Sigmoid colon (tissue), 7 donors: Measurements from ENCODE around the gene TOGARAM2. TPM values are rescaled to one million over a fixed set of nuclear protein-coding genes. Genes with fewer than 3 reads are reported as not detected.
"Not testable (repeated sequence)": the region's sequence is repeated elsewhere in the genome, so short reads cannot be mapped to it uniquely, and the experiment has no call there.

Experiments used
- DNase-seq: peaks from one replicate; pipeline ENCODE4 v3.0.0-alpha.2; 2019
- H3K27ac ChIP-seq, 4 donors: fragments of 200-600 bp; sonication (generic); one replicate each; pipeline ENCODE4 v1.5.1; 2016 to 2019; ENCODE audit warnings: mild to moderate bottlenecking in 1 of 4
- H3K27me3 ChIP-seq, 3 donors: fragments of 200-600 bp; sonication (generic); one replicate each; pipeline ENCODE4 v1.5.1; 2019; ENCODE audit warnings: mild to moderate bottlenecking in 1 of 3
- H3K36me3 ChIP-seq, 4 donors: fragments of 200-600 bp; sonication (generic); one replicate each; pipeline ENCODE4 v1.5.1; 2016 to 2019
- H3K4me1 ChIP-seq, 4 donors: fragments of 200-600 bp; sonication (generic); one replicate each; pipeline ENCODE4 v1.5.1; 2017 to 2019
- H3K4me3 ChIP-seq, 4 donors: fragments of 200-600 bp; sonication (generic); one replicate each; pipeline ENCODE4 v1.5.1; 2017 to 2019; ENCODE audit warnings: mild to moderate bottlenecking in 2 of 4, moderate library complexity in 1 of 4
- H3K9me3 ChIP-seq, 4 donors: fragments of 200-600 bp in 3 of 4; sonication (generic) in 3 of 4; one replicate each; pipeline versions ENCODE4 v1.5.1 to v1.6.1; 2013 to 2019
- CTCF ChIP-seq, 4 experiments: fragments of 450-650 bp in 3 of 4; fragments of 200-600 bp in 1 of 4; IDR thresholded peaks; one replicate each; pipeline ENCODE4 v1.5.1; 2016 to 2019; ENCODE audit warnings: antibody characterized with exemption in 4 of 4, mild to moderate bottlenecking in 3 of 4, moderate library complexity in 2 of 4
- EP300 ChIP-seq, 4 donors: sonication (generic); formaldehyde crosslinking; IDR thresholded peaks; one replicate each; pipeline ENCODE4 v1.6.1; 2017; ENCODE audit warnings: antibody characterized with exemption in 4 of 4
- POLR2A ChIP-seq, 2 donors: fragments of 450-650 bp; IDR thresholded peaks; one replicate each; pipeline ENCODE4 v1.6.1; 2016; ENCODE audit warnings: antibody characterized with exemption in 2 of 2, mild to moderate bottlenecking in 2 of 2, moderate library complexity in 2 of 2
- POLR2AphosphoS5 ChIP-seq, 4 donors: sonication (generic); formaldehyde crosslinking; IDR thresholded peaks; one replicate each; pipeline ENCODE4 v1.6.1; 2017; ENCODE audit warnings: antibody characterized with exemption in 4 of 4
- WGBS, 2 donors: extraction: QIAGEN DNeasy Blood & Tissue Kit; methylation state at CpG; one replicate each; pipeline ENCODE4 v1.1.7; 2013; 5-methylcytosine and 5-hydroxymethylcytosine counted together
- intact Hi-C: fragments of 100-400 bp; cut with DNase I; formaldehyde crosslinking; loops from one replicate; pipeline ENCODE4 v1.15.1; 2023
- polyA plus RNA-seq, 3 donors: library from polyadenylated mRNA; stranded (reverse); fragments of 200-250 nt; gene quantifications; one replicate each; pipeline ENCODE4 v1.2.3, GENCODE V29; 2013
- total RNA-seq, 4 donors: library from RNA; depleted of rRNA; stranded (reverse); fragments of >200 nt; gene quantifications; one replicate each; pipeline ENCODE4 v1.1.0, GENCODE V29; 2016
- donor health status: healthy with polysubstance abuse.
- donor health status: Bipolar disorder and iron deficiency.
- donor health status: healthy.

The TOGARAM2 gene
- total and polyA plus RNA-seq, 7 donors, result 0.23 to 3.2 (median 0.82) TPM; not detected in 2

- DNase-seq, result no peak
- Histone ChIP-seq H3K4me3 (no peak overlapping the region), H3K4me1 (no peaks in the 10 kb centered on the region), H3K27me3 (no peaks in the 10 kb centered on the region), H3K27ac (no peak overlapping the region), H3K9me3 (peaks cover 0 to 2% (median 0%) of the 10 kb centered on the region in 4 donors), H3K36me3 (no peaks in the 10 kb centered on the region)
- intact Hi-C loops, result no loop called here
- TF ChIP-seq POLR2AphosphoS5 (IDR thresholded peaks at IDR 0.05) (no peak), EP300 (IDR thresholded peaks at IDR 0.05) (no peak), CTCF (IDR thresholded peaks at IDR 0.05) (no peak), POLR2A (IDR thresholded peaks at IDR 0.05) (no peak)
- 74 to 83% methylated on average over 5 of the region's 5 CpGs for WGBS, 2 donors
Measured at GRCh38 chr2:29082804-29083495, 101.9 kb downstream of the TOGARAM2 start.

- Histone ChIP-seq H3K36me3 (no peaks in the 10 kb centered on the region), H3K27me3 (no peaks in the 10 kb centered on the region), H3K9me3 (no peaks in the 10 kb centered on the region), H3K4me1 (no peaks in the 10 kb centered on the region), H3K4me3 (no peak overlapping the region), H3K27ac (no peak overlapping the region)
- intact Hi-C loops, result no loop called here
- TF ChIP-seq EP300 (IDR thresholded peaks at IDR 0.05) (no peak), CTCF (IDR thresholded peaks at IDR 0.05) (no peak), POLR2A (IDR thresholded peaks at IDR 0.05) (no peak), POLR2AphosphoS5 (IDR thresholded peaks at IDR 0.05) (no peak)
- WGBS, 2 donors, result 91 to 93% methylated on average over 1 of the region's 1 CpG
- DNase-seq, result no peak
Measured at GRCh38 chr2:29084554-29084953, 103.5 kb downstream of the TOGARAM2 start.

GRCh38 chr2:29090311-29090710 lies 109.2 kb downstream of the TOGARAM2 start:
- WGBS, 2 donors, result 81 to 91% methylated on average over 7 of the region's 7 CpGs
- H3K9me3 ChIP-seq, intact Hi-C loops, H3K4me1 ChIP-seq, DNase-seq, H3K27ac ChIP-seq, H3K36me3 ChIP-seq, H3K27me3 ChIP-seq, H3K4me3 ChIP-seq: not testable (repeated sequence)

- Histone ChIP-seq H3K4me3 (no peak overlapping the region), H3K4me1 (no peaks in the 10 kb centered on the region), H3K9me3 (no peaks in the 10 kb centered on the region), H3K27me3 (no peaks in the 10 kb centered on the region), H3K36me3 (no peaks in the 10 kb centered on the region), H3K27ac (no peak overlapping the region)
- WGBS, 2 donors, result 80 to 87% methylated on average over 8 of the region's 8 CpGs
- no peak for DNase-seq
- intact Hi-C loops, result no loop called here
- TF ChIP-seq POLR2A (IDR thresholded peaks at IDR 0.05) (no peak), POLR2AphosphoS5 (IDR thresholded peaks at IDR 0.05) (no peak), CTCF (IDR thresholded peaks at IDR 0.05) (no peak), EP300 (IDR thresholded peaks at IDR 0.05) (no peak)
Measured at GRCh38 chr2:29096969-29097368, 115.9 kb downstream of the TOGARAM2 start.

GRCh38 chr2:29097569-29097968 lies 116.5 kb downstream of the TOGARAM2 start:
- intact Hi-C loops, result no loop called here
- TF ChIP-seq POLR2AphosphoS5 (IDR thresholded peaks at IDR 0.05), result no peak
- no peak for TF ChIP-seq EP300 (IDR thresholded peaks at IDR 0.05)
- no peak for TF ChIP-seq POLR2A (IDR thresholded peaks at IDR 0.05)
- no peak for TF ChIP-seq CTCF (IDR thresholded peaks at IDR 0.05)
- H3K27me3 ChIP-seq, result no peaks in the 10 kb centered on the region
- no peak overlapping the region for H3K4me3 ChIP-seq
- H3K9me3 ChIP-seq, result no peaks in the 10 kb centered on the region
- H3K27ac ChIP-seq, result no peak overlapping the region
- 72 to 78% methylated on average over 6 of the region's 6 CpGs for WGBS, 2 donors
- no peak for DNase-seq
- no peaks in the 10 kb centered on the region for H3K4me1 ChIP-seq
- H3K36me3 ChIP-seq, result no peaks in the 10 kb centered on the region
